ENCODE data around the gene DSCAML1.

Gene DSCAML1

DNA sequence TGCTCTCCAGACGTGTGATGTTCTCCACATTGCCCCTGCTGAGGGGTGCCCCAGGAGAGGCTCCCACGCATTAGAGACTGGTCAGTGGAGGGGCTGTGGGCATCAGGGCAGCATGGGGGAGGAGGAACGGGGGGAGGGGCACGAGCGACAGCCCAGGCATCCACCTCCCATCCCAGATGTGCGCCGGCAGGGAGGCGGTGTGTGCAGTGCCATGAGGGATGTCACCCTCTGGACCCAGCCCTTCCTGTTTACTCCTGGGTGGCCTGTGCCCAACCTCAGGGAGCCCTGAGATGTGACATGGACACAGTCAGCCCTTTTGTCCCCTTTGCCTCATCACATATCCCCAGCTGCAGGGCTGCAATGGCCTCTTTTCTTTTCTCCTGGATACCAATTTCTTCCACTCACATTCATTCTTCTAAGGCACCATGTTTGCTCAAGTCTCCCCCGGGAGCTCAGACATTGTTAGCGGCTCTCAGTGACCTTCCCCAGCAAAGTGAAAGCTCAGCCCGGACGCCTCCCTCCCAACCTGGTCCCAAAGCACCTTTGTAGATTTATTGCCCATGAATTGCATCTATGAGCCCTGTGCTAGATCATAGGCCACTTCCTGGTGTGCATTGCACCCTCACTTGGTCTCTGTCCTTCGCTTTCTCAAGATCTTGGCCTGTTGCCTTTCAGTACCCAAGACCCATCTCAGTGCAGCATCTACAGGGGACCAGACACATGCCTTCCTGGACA lies 318.7 kb downstream of the DSCAML1 start:
- Histone ChIP-seq H3K4me2 (ENCODE audit: low read length) (no peak overlapping the region), H2AFZ (ENCODE audit: low read depth, low read length) (no peak overlapping the region), H3K9ac (ENCODE audit: low read length) (no peak overlapping the region), H3K4me1 (ENCODE audit: low read length) (peaks cover 66% of the 10 kb centered on the region), H3K36me3 (replicated peaks; ENCODE audit: low read depth, low read length) (no peaks in the 10 kb centered on the region), H3K4me3 (ENCODE audit: low read length) (no peak overlapping the region), H4K20me1 (ENCODE audit: insufficient read depth, low read length) (no peaks in the 10 kb centered on the region), H3K27ac (ENCODE audit: low read length) (no peak overlapping the region), H3K9me3 (ENCODE audit: insufficient read depth, low read length) (no peaks in the 10 kb centered on the region), H3K27me3 (ENCODE audit: low read depth, low read length) (no peaks in the 10 kb centered on the region), H3K79me2 (ENCODE audit: low read length) (no peaks in the 10 kb centered on the region)
- no peak for TF ChIP-seq EZH2phosphoT487 (IDR thresholded peaks at IDR 0.05; ENCODE audit: low read depth)
- TF ChIP-seq, protein P1, sequence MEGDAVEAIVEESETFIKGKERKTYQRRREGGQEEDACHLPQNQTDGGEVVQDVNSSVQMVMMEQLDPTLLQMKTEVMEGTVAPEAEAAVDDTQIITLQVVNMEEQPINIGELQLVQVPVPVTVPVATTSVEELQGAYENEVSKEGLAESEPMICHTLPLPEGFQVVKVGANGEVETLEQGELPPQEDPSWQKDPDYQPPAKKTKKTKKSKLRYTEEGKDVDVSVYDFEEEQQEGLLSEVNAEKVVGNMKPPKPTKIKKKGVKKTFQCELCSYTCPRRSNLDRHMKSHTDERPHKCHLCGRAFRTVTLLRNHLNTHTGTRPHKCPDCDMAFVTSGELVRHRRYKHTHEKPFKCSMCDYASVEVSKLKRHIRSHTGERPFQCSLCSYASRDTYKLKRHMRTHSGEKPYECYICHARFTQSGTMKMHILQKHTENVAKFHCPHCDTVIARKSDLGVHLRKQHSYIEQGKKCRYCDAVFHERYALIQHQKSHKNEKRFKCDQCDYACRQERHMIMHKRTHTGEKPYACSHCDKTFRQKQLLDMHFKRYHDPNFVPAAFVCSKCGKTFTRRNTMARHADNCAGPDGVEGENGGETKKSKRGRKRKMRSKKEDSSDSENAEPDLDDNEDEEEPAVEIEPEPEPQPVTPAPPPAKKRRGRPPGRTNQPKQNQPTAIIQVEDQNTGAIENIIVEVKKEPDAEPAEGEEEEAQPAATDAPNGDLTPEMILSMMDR (IDR thresholded peaks at IDR 0.05; ENCODE audit: low read depth, low read length), result no peak

- Histone ChIP-seq H3K4me2 (ENCODE audit: low read length) (no peak overlapping the region), H4K20me1 (ENCODE audit: insufficient read depth, low read length) (no peaks in the 10 kb centered on the region), H3K4me3 (ENCODE audit: low read length) (no peak overlapping the region), H3K27ac (ENCODE audit: low read length) (no peak overlapping the region), H2AFZ (ENCODE audit: low read depth, low read length) (no peak overlapping the region), H3K4me1 (ENCODE audit: low read length) (peaks cover 60% of the 10 kb centered on the region), H3K9ac (ENCODE audit: low read length) (no peak overlapping the region), H3K79me2 (ENCODE audit: low read length) (no peaks in the 10 kb centered on the region), H3K9me3 (ENCODE audit: insufficient read depth, low read length) (no peaks in the 10 kb centered on the region), H3K27me3 (ENCODE audit: low read depth, low read length) (no peaks in the 10 kb centered on the region), H3K36me3 (replicated peaks; ENCODE audit: low read depth, low read length) (no peaks in the 10 kb centered on the region)
- no peak for TF ChIP-seq EZH2phosphoT487 (IDR thresholded peaks at IDR 0.05; ENCODE audit: low read depth)
- TF ChIP-seq, protein P1 (IDR thresholded peaks at IDR 0.05; ENCODE audit: low read depth, low read length), result no peak
Measured at GRCh38 chr11:117477721-117478120, 319.3 kb downstream of the DSCAML1 start.

- no peaks in the 10 kb centered on the region for H3K27me3 ChIP-seq (ENCODE audit: low read depth, low read length)
- no peak overlapping the region for H3K9ac ChIP-seq (ENCODE audit: low read length)
- no peaks in the 10 kb centered on the region for H3K36me3 ChIP-seq (replicated peaks; ENCODE audit: low read depth, low read length)
- no peak overlapping the region for H3K4me3 ChIP-seq (ENCODE audit: low read length)
- H3K4me2 ChIP-seq (ENCODE audit: low read length), result no peak overlapping the region
- H4K20me1 ChIP-seq (ENCODE audit: insufficient read depth, low read length), result no peaks in the 10 kb centered on the region
- TF ChIP-seq EZH2phosphoT487 (IDR thresholded peaks at IDR 0.05; ENCODE audit: low read depth), result no peak
- TF ChIP-seq, protein P1 (IDR thresholded peaks at IDR 0.05; ENCODE audit: low read depth, low read length), result no peak
- no peak overlapping the region for H2AFZ ChIP-seq (ENCODE audit: low read depth, low read length)
- H3K9me3 ChIP-seq (ENCODE audit: insufficient read depth, low read length), result no peaks in the 10 kb centered on the region
- no peak overlapping the region for H3K27ac ChIP-seq (ENCODE audit: low read length)
- peaks cover 51% of the 10 kb centered on the region for H3K4me1 ChIP-seq (ENCODE audit: low read length)
- H3K79me2 ChIP-seq (ENCODE audit: low read length), result no peaks in the 10 kb centered on the region
Measured at GRCh38 chr11:117476531-117477142, 320.4 kb downstream of the DSCAML1 start.

GRCh38 chr11:117475716-117476530 lies 321.1 kb downstream of the DSCAML1 start:
- no peak overlapping the region for H3K4me2 ChIP-seq (ENCODE audit: low read length)
- no peak for TF ChIP-seq EZH2phosphoT487 (IDR thresholded peaks at IDR 0.05; ENCODE audit: low read depth)
- TF ChIP-seq, protein P1 (IDR thresholded peaks at IDR 0.05; ENCODE audit: low read depth, low read length), result no peak
- no peaks in the 10 kb centered on the region for H3K27me3 ChIP-seq (ENCODE audit: low read depth, low read length)

More at GRCh38 chr11:117475716-117476530, 321.1 kb downstream of the DSCAML1 start:
- Histone ChIP-seq H3K9ac (ENCODE audit: low read length) (no peak overlapping the region), H3K36me3 (replicated peaks; ENCODE audit: low read depth, low read length) (no peaks in the 10 kb centered on the region), H3K4me1 (ENCODE audit: low read length) (peaks cover 46% of the 10 kb centered on the region), H3K4me3 (ENCODE audit: low read length) (no peak overlapping the region), H3K79me2 (ENCODE audit: low read length) (no peaks in the 10 kb centered on the region), H4K20me1 (ENCODE audit: insufficient read depth, low read length) (no peaks in the 10 kb centered on the region), H2AFZ (ENCODE audit: low read depth, low read length) (no peak overlapping the region), H3K9me3 (ENCODE audit: insufficient read depth, low read length) (no peaks in the 10 kb centered on the region), H3K27ac (ENCODE audit: low read length) (no peak overlapping the region)
